GM12801 (cell line): ENCODE results near the gene CORO2B.

Experiments
- CTCF ChIP-seq: IDR thresholded peaks from one replicate; pipeline ENCODE4 v1.5.1; 2011; ENCODE audit warnings: control low read depth; ENCODE audit not compliant: insufficient read length; ENCODE audit errors: extremely low read depth

The CORO2B gene

GRCh38 chr15:68610825-68611224 lies 32.0 kb downstream of the CORO2B start:
- no peak for TF ChIP-seq CTCF

GRCh38 chr15:68612503-68612902 lies 33.7 kb downstream of the CORO2B start:
- no peak for TF ChIP-seq CTCF

DNA sequence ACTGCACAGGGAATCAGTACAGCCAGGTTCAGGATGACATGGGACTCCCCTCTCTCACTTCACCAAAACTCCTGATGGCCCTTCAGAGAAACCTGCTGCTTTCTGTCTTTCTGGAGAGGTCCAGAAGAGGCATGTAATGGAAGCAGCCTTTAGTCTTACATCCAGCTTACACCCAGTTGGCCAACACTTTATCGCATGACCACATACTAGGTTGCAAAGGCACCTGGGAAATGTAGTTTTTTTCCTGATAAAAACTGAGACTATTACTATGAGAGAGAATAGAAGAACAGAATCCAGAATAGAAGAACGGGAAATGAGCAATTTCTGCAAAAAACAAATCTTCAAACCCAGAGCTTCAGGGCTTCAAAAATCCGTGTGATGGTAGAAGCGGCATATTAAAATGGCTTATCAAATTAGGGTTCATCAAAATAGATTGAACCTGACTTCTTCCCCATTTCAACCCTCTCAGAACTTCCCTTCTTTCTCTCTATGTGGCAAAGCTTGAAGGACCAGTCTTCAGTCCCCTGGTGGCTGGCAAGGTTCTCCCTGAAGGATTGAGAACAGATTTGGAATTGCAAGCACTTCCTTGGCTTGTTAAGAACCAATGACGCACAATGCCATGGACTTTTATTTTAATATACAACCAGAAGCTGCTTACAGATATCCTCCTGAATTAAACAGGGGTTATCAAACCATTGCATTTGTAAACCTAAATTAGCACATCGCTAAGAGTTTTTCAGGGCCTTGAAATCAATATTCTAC lies 34.4 kb downstream of the CORO2B start:
- no peak for TF ChIP-seq CTCF

DNA sequence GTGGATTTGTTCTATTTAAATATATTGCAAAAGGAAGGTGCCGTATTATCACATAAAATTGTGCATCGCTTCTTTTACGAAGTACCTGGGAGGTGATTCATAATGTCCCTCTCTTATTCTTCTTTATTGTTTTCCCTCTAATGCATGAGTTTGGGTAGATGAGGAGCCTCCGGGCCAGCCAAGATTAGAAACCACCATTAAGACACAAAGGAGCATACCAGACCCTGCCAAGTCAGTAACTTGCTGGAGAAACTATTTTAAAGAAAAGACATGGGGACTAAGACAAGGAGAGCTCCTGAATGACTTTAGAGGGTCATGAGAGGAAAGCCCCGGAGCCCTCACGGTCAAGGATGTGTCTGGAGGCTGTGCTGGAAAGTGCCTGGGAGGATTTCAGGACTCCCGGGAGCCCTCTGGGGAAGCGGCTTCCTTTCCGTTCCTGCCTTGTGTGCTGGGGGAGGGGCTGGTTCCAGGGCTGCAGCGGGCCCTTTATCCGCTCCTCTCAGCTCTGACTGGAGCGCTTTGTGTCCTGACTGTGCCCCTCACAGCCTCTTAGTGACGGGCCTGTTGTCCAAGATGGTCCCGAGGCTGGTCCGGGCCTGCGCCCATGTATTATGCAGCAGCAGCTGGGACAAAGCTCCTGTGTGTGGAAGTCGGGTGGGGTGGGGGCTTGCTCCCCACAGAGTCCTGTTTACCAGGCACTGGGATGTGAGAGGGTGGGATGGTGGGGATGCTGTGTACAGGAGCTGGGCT lies 35.7 kb downstream of the CORO2B start:
- no peak for TF ChIP-seq CTCF

GRCh38 chr15:68615301-68615700 lies 36.5 kb downstream of the CORO2B start:
- TF ChIP-seq CTCF, result no peak

DNA sequence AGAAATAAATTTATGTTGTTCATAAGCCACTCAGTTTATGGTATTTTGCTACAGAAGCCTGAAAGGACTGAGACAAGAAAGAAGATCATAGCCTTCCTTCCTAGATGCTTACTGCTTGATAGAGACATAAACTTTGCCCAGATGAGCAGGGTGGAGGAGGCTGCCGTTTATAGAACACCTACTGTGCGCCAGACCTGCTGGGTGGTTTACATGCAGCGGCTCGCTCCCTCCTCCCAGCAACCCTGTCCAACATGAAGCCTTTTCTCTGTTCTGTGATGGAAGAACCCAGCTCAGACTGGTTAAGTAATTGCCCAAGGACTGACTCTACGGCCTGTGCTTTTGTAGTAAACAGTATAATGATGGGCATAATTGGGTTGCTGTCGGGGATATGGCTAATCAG lies 37.0 kb downstream of the CORO2B start:
- TF ChIP-seq CTCF, result no peak

DNA sequence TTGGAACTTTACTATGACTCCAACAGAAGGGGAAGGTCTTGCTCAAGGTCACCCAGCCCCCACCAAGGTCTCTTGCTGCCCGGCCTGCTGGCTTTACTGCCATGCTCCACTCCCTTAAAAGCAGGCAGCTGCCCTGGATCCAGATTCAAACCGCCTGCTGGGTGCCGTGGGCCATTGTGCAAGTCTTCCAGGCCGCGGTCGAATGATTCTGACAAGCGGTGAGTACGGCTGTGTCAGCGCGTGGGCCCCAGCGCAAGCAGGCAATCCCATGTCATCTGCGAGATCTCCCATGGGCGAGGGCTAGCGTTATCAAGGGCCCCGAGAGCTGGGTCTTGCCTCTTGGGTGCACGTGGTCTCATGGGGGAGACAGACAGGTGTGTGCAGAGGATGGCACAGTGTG lies 37.6 kb downstream of the CORO2B start:
- TF ChIP-seq CTCF, result no peak
